Dendritic cell treated with granulocyte-macrophage colony-stimulating factor and Interleukin-4, amounts not matched to agents 40 ng/mL and 50 ng/mL, for 4 days (primary cell): ENCODE measurements around the gene ENDOV.
"Not testable (repeated sequence)": the region's sequence is repeated elsewhere in the genome, so short reads cannot be mapped to it uniquely, and the experiment has no call there.

Experiments
- H3K27ac Mint-ChIP-seq: one replicate; pipeline ENCODE4 v1.8.0; 2022; ENCODE audit warnings: mild to moderate bottlenecking, mixed read lengths
- H3K27me3 Mint-ChIP-seq: one replicate; pipeline ENCODE4 v1.8.0; 2022; ENCODE audit warnings: mild to moderate bottlenecking, mixed read lengths
- H3K36me3 Mint-ChIP-seq: one replicate; pipeline ENCODE4 v1.8.0; 2022; ENCODE audit warnings: low read depth, mixed read lengths
- H3K4me1 Mint-ChIP-seq: one replicate; pipeline ENCODE4 v1.8.0; 2022; ENCODE audit warnings: low read depth, mixed read lengths
- H3K4me3 Mint-ChIP-seq: one replicate; pipeline ENCODE4 v1.8.0; 2022; ENCODE audit warnings: mild to moderate bottlenecking, moderate library complexity, mixed read lengths
- H3K9me3 Mint-ChIP-seq: one replicate; pipeline ENCODE4 v1.8.0; 2022; ENCODE audit warnings: mixed read lengths
- intact Hi-C: fragments of 100-400 bp; cut with micrococcal nuclease; formaldehyde crosslinking; loops from one replicate; pipeline ENCODE4 v1.15.0; 2022

ENDOV gene

GRCh38 chr17:80395402-80396151 is 19.4 kb upstream of the ENDOV start:
- Mint-ChIP-seq H3K36me3 (peaks cover 56% of the 10 kb centered on the region), H3K9me3 (no peaks in the 10 kb centered on the region), H3K27ac (no peak overlapping the region), H3K4me3 (no peak overlapping the region), H3K4me1 (peaks cover 33% of the 10 kb centered on the region), H3K27me3 (peaks cover 9% of the 10 kb centered on the region)
- intact Hi-C loops = no loop called here

GRCh38 chr17:80396157-80397033 is 18.6 kb upstream of the ENDOV start:
- Mint-ChIP-seq H3K4me3 (no peak overlapping the region), H3K27me3 (peaks cover 15% of the 10 kb centered on the region), H3K36me3 (peaks cover 48% of the 10 kb centered on the region), H3K4me1 (peaks cover 38% of the 10 kb centered on the region), H3K9me3 (no peaks in the 10 kb centered on the region), H3K27ac (peak overlapping the region; percentile 60)
- intact Hi-C loops = no loop called here

GRCh38 chr17:80397034-80397387 is 18.0 kb upstream of the ENDOV start:
- Mint-ChIP-seq H3K4me3 (no peak overlapping the region), H3K27me3 (peaks cover 15% of the 10 kb centered on the region), H3K27ac (peak overlapping the region; percentile 60), H3K9me3 (no peaks in the 10 kb centered on the region), H3K36me3 (peaks cover 41% of the 10 kb centered on the region), H3K4me1 (peaks cover 38% of the 10 kb centered on the region)
- intact Hi-C loops = no loop called here

GRCh38 chr17:80397686-80398085 is 17.3 kb upstream of the ENDOV start:
- intact Hi-C loops = no loop called here

GRCh38 chr17:80401086-80401485 is 13.9 kb upstream of the ENDOV start:
- intact Hi-C loops, H3K36me3 Mint-ChIP-seq, H3K27ac Mint-ChIP-seq, H3K9me3 Mint-ChIP-seq, H3K4me3 Mint-ChIP-seq: not testable (repeated sequence)
- peaks cover 31% of the 10 kb centered on the region for H3K4me1 Mint-ChIP-seq
- peaks cover 15% of the 10 kb centered on the region for H3K27me3 Mint-ChIP-seq

More at GRCh38 chr17:80397686-80398085, 17.3 kb upstream of the ENDOV start:
- no peak overlapping the region for H3K4me3 Mint-ChIP-seq
- peaks cover 38% of the 10 kb centered on the region for H3K4me1 Mint-ChIP-seq
- peak overlapping the region; percentile 60 for H3K27ac Mint-ChIP-seq
- peaks cover 35% of the 10 kb centered on the region for H3K36me3 Mint-ChIP-seq
- H3K27me3 Mint-ChIP-seq = peaks cover 15% of the 10 kb centered on the region
- no peaks in the 10 kb centered on the region for H3K9me3 Mint-ChIP-seq

GRCh38 chr17:80402102-80402501 is 12.9 kb upstream of the ENDOV start:
- H3K4me3 Mint-ChIP-seq, H3K27ac Mint-ChIP-seq, H3K9me3 Mint-ChIP-seq, H3K36me3 Mint-ChIP-seq, intact Hi-C loops: not testable (repeated sequence)
- H3K27me3 Mint-ChIP-seq = peaks cover 15% of the 10 kb centered on the region
- peaks cover 25% of the 10 kb centered on the region for H3K4me1 Mint-ChIP-seq

GRCh38 chr17:80402959-80403358 is 12.0 kb upstream of the ENDOV start:
- Mint-ChIP-seq H3K4me3 (no peak overlapping the region), H3K36me3 (no peaks in the 10 kb centered on the region), H3K27me3 (peaks cover 15% of the 10 kb centered on the region), H3K4me1 (peaks cover 17% of the 10 kb centered on the region), H3K27ac (no peak overlapping the region), H3K9me3 (no peaks in the 10 kb centered on the region)
- intact Hi-C loops = no loop called here

- Mint-ChIP-seq H3K36me3 (no peaks in the 10 kb centered on the region), H3K4me1 (peaks cover 1% of the 10 kb centered on the region), H3K27ac (no peak overlapping the region), H3K9me3 (no peaks in the 10 kb centered on the region), H3K4me3 (no peak overlapping the region), H3K27me3 (peaks cover 10% of the 10 kb centered on the region)
- intact Hi-C loops = no loop called here
Observed at GRCh38 chr17:80406146-80406545, 8.8 kb upstream of the ENDOV start.

- intact Hi-C loops, H3K4me3 Mint-ChIP-seq, H3K27ac Mint-ChIP-seq, H3K36me3 Mint-ChIP-seq, H3K4me1 Mint-ChIP-seq, H3K9me3 Mint-ChIP-seq: not testable (repeated sequence)
- H3K27me3 Mint-ChIP-seq = peaks cover 11% of the 10 kb centered on the region
Observed at GRCh38 chr17:80407917-80408316, 7.0 kb upstream of the ENDOV start.

GRCh38 chr17:80408872-80409271 is 6.1 kb upstream of the ENDOV start:
- H3K4me3 Mint-ChIP-seq = no peak overlapping the region
- H3K27ac Mint-ChIP-seq = no peak overlapping the region
- peaks cover 20% of the 10 kb centered on the region for H3K27me3 Mint-ChIP-seq
- no peaks in the 10 kb centered on the region for H3K9me3 Mint-ChIP-seq
- intact Hi-C loops = no loop called here
- peaks cover 8% of the 10 kb centered on the region for H3K4me1 Mint-ChIP-seq
- no peaks in the 10 kb centered on the region for H3K36me3 Mint-ChIP-seq

GRCh38 chr17:80409626-80410025 is 5.3 kb upstream of the ENDOV start:
- Mint-ChIP-seq H3K4me3 (no peak overlapping the region), H3K4me1 (peaks cover 15% of the 10 kb centered on the region), H3K27ac (no peak overlapping the region), H3K9me3 (no peaks in the 10 kb centered on the region), H3K36me3 (no peaks in the 10 kb centered on the region), H3K27me3 (peaks cover 28% of the 10 kb centered on the region)
- intact Hi-C loops = no loop called here

GRCh38 chr17:80410441-80411087 is 4.4 kb upstream of the ENDOV start:
- intact Hi-C loops, H3K4me3 Mint-ChIP-seq, H3K27ac Mint-ChIP-seq, H3K9me3 Mint-ChIP-seq, H3K36me3 Mint-ChIP-seq: not testable (repeated sequence)
- Mint-ChIP-seq H3K27me3 (peaks cover 31% of the 10 kb centered on the region), H3K4me1 (peaks cover 18% of the 10 kb centered on the region)

GRCh38 chr17:80413771-80414507 is 1.0 kb upstream of the ENDOV start:
- H3K27me3 Mint-ChIP-seq = peaks cover 30% of the 10 kb centered on the region
- intact Hi-C loops = loop anchor here (2.0 kb wide), 1 partner anchor 41 kb away; no protein-coding TSS in a partner anchor
- peak overlapping the region; percentile 96 for H3K27ac Mint-ChIP-seq
- peaks cover 38% of the 10 kb centered on the region for H3K36me3 Mint-ChIP-seq
- H3K4me3 Mint-ChIP-seq = peak overlapping the region; percentile 89
- no peaks in the 10 kb centered on the region for H3K9me3 Mint-ChIP-seq
- H3K4me1 Mint-ChIP-seq = peaks cover 38% of the 10 kb centered on the region
